ENCODE results near the gene CD247. TPM values are rescaled to one million over a fixed set of nuclear protein-coding genes. Genes with fewer than 3 reads are reported as not detected.

The CD247 gene
- total RNA-seq, 4 donors from 2014 or later = 0.26 to 2.0 (median 0.52) TPM; not detected in 1

- no peak for TF ChIP-seq CTCF (IDR thresholded peaks at IDR 0.05)
- TF ChIP-seq EP300 (IDR thresholded peaks at IDR 0.05) = no peak
- no peak for TF ChIP-seq POLR2A (IDR thresholded peaks at IDR 0.05; ENCODE audit: low read depth)
- TF ChIP-seq POLR2AphosphoS5 (IDR thresholded peaks at IDR 0.05) = no peak
- intact Hi-C loops (cut with DNase I) = no loop called here
- Histone ChIP-seq H3K27me3 (no peaks in the 10 kb centered on the region), H3K27ac (replicated peaks in 1 of 4) (no peak overlapping the region), H3K4me1 (no peaks in the 10 kb centered on the region), H3K36me3 (no peaks in the 10 kb centered on the region), H3K9me3 (no peaks in the 10 kb centered on the region), H3K4me3 (no peak overlapping the region)
- 78% methylated on average over 6 of the region's 6 CpGs for WGBS
- DNase-seq (ENCODE audit: extremely low spot score) = no peak
Observed at GRCh38 chr1:167463875-167464575, 54.3 kb downstream of the CD247 start.

GRCh38 chr1:167463080-167463479, 55.2 kb downstream of the CD247 start:
- H3K27me3 ChIP-seq = no peaks in the 10 kb centered on the region
- 77% methylated on average over 4 of the region's 4 CpGs for WGBS
- DNase-seq (ENCODE audit: extremely low spot score) = no peak
- H3K36me3 ChIP-seq = no peaks in the 10 kb centered on the region
- H3K9me3 ChIP-seq = no peaks in the 10 kb centered on the region
- no peak overlapping the region for H3K4me3 ChIP-seq
- no peak for TF ChIP-seq EP300 (IDR thresholded peaks at IDR 0.05)
- no peak for TF ChIP-seq POLR2A (IDR thresholded peaks at IDR 0.05; ENCODE audit: low read depth)
- TF ChIP-seq POLR2AphosphoS5 (IDR thresholded peaks at IDR 0.05) = no peak
- no peak for TF ChIP-seq CTCF (IDR thresholded peaks at IDR 0.05)
- H3K27ac ChIP-seq (replicated peaks in 1 of 4) = no peak overlapping the region
- no peaks in the 10 kb centered on the region for H3K4me1 ChIP-seq
- intact Hi-C loops (cut with DNase I) = no loop called here

GRCh38 chr1:167462341-167462740, 56.0 kb downstream of the CD247 start:
- 86% methylated on average over 7 of the region's 8 CpGs for WGBS
- no peaks in the 10 kb centered on the region for H3K9me3 ChIP-seq
- no peaks in the 10 kb centered on the region for H3K36me3 ChIP-seq
- H3K4me3 ChIP-seq = no peak overlapping the region
- H3K27ac ChIP-seq (replicated peaks in 1 of 4) = no peak overlapping the region
- TF ChIP-seq POLR2A (IDR thresholded peaks at IDR 0.05; ENCODE audit: low read depth) (no peak), EP300 (IDR thresholded peaks at IDR 0.05) (no peak), CTCF (IDR thresholded peaks at IDR 0.05) (no peak), POLR2AphosphoS5 (IDR thresholded peaks at IDR 0.05) (no peak)
- H3K27me3 ChIP-seq = no peaks in the 10 kb centered on the region
- DNase-seq (ENCODE audit: extremely low spot score) = no peak
- intact Hi-C loops (cut with DNase I) = no loop called here
- H3K4me1 ChIP-seq = no peaks in the 10 kb centered on the region

- intact Hi-C loops (cut with DNase I) = no loop called here
- H3K4me3 ChIP-seq = no peak overlapping the region
- no peak overlapping the region for H3K27ac ChIP-seq (replicated peaks in 1 of 4)
- no peaks in the 10 kb centered on the region for H3K27me3 ChIP-seq
- no peaks in the 10 kb centered on the region for H3K9me3 ChIP-seq
- H3K4me1 ChIP-seq = peaks cover 5 to 9% (median 6%) of the 10 kb centered on the region in 4 donors
- TF ChIP-seq CTCF (IDR thresholded peaks at IDR 0.05) = no peak
- TF ChIP-seq POLR2AphosphoS5 (IDR thresholded peaks at IDR 0.05) = no peak
- TF ChIP-seq EP300 (IDR thresholded peaks at IDR 0.05) = no peak
- TF ChIP-seq POLR2A (IDR thresholded peaks at IDR 0.05; ENCODE audit: low read depth) = no peak
- no peak for DNase-seq (ENCODE audit: extremely low spot score)
- 83% methylated on average over 13 of the region's 14 CpGs for WGBS
- no peaks in the 10 kb centered on the region for H3K36me3 ChIP-seq
Observed at GRCh38 chr1:167460836-167461235, 57.5 kb downstream of the CD247 start.
